Nephron (organoid): ENCODE results near the gene JMJD1C.
"Not testable (repeated sequence)": the region's sequence is repeated elsewhere in the genome, so short reads cannot be mapped to it uniquely, and the experiment has no call there.

Source experiments
- H3K27ac Mint-ChIP-seq, 3 experiments: 2 replicates each; pipeline ENCODE4 v1.8.0; 2020; ENCODE audit warnings: mixed read lengths in 3 of 3, mild to moderate bottlenecking in 2 of 3, moderate library complexity in 1 of 3
- H3K27me3 Mint-ChIP-seq: 2 replicates; pipeline ENCODE4 v1.8.0; 2021; ENCODE audit warnings: low read depth, mild to moderate bottlenecking, moderate library complexity, mixed read lengths
- H3K36me3 Mint-ChIP-seq: 2 replicates; pipeline ENCODE4 v1.8.0; 2020; ENCODE audit warnings: low read depth, mixed read lengths
- H3K4me1 Mint-ChIP-seq: 2 replicates; pipeline ENCODE4 v1.8.0; 2020; ENCODE audit warnings: mixed read lengths
- H3K4me3 Mint-ChIP-seq, 3 experiments: 2 replicates each; pipeline ENCODE4 v1.8.0; 2020; ENCODE audit warnings: mild to moderate bottlenecking in 3 of 3, mixed read lengths in 3 of 3, moderate library complexity in 2 of 3
- H3K9me3 Mint-ChIP-seq: 2 replicates; pipeline ENCODE4 v1.8.0; 2020; ENCODE audit warnings: mixed read lengths
- TF ChIP-seq, protein P1 (sequence below), 3 experiments: fragments of 200-600 bp; sonication (generic); IDR thresholded peaks; one replicate each; pipeline ENCODE4 v1.5.0; 2021; ENCODE audit warnings: antibody characterized with exemption in 3 of 3; ENCODE audit not compliant: unreplicated experiment in 3 of 3

JMJD1C gene

DNA sequence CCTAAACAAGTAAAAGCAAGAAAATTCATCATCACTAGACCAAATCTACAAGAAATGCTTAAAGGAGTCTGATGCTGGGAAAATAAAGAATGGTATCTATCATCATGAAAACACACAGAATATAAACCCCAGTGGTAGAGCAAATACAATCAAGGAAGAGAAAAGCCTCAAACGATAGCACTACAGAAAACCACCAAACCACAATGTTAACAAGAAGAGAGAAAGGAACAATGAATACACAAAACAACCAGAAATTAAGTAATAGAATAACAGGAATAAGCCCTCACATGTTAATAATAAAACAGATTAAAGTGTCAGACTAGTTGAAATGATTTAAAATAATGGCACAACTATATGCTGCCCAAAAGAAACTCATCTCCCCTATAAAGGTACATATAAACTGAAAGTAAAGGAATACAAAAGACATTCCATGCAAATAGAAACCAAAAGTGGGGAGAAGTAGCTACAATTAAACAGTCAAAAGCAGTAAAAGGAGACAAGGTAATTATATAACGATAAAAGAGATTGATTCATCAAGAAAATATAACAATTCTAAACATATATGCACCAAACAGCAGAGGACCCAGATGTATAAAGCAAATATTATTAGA, 77.3 kb downstream of the JMJD1C start:
- Mint-ChIP-seq H3K36me3 (peaks cover 65% of the 10 kb centered on the region), H3K27me3 (no peaks in the 10 kb centered on the region), H3K27ac (no peak overlapping the region), H3K4me3 (no peak overlapping the region), H3K9me3 (peaks cover 60% of the 10 kb centered on the region), H3K4me1 (no peaks in the 10 kb centered on the region)
- TF ChIP-seq, protein P1, sequence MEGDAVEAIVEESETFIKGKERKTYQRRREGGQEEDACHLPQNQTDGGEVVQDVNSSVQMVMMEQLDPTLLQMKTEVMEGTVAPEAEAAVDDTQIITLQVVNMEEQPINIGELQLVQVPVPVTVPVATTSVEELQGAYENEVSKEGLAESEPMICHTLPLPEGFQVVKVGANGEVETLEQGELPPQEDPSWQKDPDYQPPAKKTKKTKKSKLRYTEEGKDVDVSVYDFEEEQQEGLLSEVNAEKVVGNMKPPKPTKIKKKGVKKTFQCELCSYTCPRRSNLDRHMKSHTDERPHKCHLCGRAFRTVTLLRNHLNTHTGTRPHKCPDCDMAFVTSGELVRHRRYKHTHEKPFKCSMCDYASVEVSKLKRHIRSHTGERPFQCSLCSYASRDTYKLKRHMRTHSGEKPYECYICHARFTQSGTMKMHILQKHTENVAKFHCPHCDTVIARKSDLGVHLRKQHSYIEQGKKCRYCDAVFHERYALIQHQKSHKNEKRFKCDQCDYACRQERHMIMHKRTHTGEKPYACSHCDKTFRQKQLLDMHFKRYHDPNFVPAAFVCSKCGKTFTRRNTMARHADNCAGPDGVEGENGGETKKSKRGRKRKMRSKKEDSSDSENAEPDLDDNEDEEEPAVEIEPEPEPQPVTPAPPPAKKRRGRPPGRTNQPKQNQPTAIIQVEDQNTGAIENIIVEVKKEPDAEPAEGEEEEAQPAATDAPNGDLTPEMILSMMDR (IDR thresholded peaks at IDR 0.05; ENCODE audit: unreplicated experiment in 3 of 3) = no peak

DNA sequence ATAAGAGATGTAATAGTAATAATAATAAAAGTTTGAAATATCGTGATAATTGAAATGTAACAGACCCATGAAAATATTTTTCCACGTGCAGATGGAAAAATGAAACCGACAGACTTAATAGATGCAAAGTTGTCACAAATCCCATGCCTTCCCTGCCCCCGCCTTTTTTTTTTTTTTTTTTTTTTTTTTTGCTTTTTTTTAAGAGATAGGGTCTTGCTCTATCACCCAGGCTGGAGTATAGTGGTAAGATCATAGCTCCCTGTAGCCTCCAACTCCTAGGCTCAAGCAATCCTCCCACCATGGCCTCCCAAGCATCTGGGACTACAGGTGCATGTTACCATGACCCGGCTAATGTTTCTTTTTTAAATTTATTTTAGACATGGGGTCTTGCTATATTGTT, 80.5 kb downstream of the JMJD1C start:
- H3K4me3 Mint-ChIP-seq = no peak overlapping the region
- TF ChIP-seq, protein P1 (IDR thresholded peaks at IDR 0.05; ENCODE audit: unreplicated experiment in 3 of 3) = no peak
- peaks cover 45% of the 10 kb centered on the region for H3K36me3 Mint-ChIP-seq
- no peaks in the 10 kb centered on the region for H3K27me3 Mint-ChIP-seq
- H3K9me3 Mint-ChIP-seq = peaks cover 30% of the 10 kb centered on the region
- H3K27ac Mint-ChIP-seq = no peak overlapping the region
- H3K4me1 Mint-ChIP-seq = peaks cover 6% of the 10 kb centered on the region

DNA sequence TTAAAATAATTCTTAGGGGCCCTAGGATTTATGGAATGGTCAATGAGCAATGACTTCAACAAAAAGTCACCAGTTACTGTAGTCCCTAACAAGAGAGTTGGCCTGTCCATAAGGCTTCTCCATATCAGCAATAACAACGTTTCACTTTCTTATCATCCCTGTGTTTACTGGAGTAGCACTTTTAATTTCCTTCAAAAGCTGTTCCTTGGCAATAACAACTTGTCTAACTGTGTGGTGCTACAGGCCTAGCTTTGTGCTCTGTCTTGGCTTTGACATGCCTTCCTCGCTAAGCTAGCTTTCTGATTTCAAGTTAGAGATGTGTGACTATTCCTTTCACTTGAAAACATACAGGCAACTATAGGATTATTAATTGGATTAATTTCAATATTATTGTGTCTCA, 81.1 kb downstream of the JMJD1C start:
- Mint-ChIP-seq H3K4me3 (no peak overlapping the region), H3K4me1 (peaks cover 6% of the 10 kb centered on the region), H3K27ac (no peak overlapping the region), H3K9me3 (peaks cover 24% of the 10 kb centered on the region), H3K27me3 (no peaks in the 10 kb centered on the region), H3K36me3 (peaks cover 41% of the 10 kb centered on the region)
- TF ChIP-seq, protein P1 (IDR thresholded peaks at IDR 0.05; ENCODE audit: unreplicated experiment in 3 of 3) = no peak

DNA sequence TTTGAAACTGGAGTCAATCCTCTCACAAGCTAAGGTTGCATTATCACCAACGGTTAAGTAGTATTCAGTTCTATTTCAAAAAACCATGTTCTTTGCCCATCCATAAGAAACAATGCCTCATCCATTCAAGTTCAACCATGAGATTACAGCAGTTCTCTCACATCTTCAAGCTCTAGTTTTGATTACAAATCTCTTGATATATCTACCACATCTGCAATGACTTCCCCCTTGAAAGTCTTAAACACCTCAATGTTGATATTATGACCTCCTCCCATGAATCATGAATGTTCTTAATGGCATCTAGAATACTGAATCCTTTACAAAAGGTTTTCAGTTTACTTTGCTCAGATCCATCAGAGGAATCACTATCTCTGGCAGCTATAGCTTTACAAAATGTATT, 81.8 kb downstream of the JMJD1C start:
- no peak overlapping the region for H3K27ac Mint-ChIP-seq
- H3K27me3 Mint-ChIP-seq = no peaks in the 10 kb centered on the region
- H3K4me1 Mint-ChIP-seq = peaks cover 6% of the 10 kb centered on the region
- TF ChIP-seq, protein P1 (IDR thresholded peaks at IDR 0.05; ENCODE audit: unreplicated experiment in 3 of 3) = no peak
- peaks cover 19% of the 10 kb centered on the region for H3K9me3 Mint-ChIP-seq
- peaks cover 36% of the 10 kb centered on the region for H3K36me3 Mint-ChIP-seq
- H3K4me3 Mint-ChIP-seq = no peak overlapping the region

DNA sequence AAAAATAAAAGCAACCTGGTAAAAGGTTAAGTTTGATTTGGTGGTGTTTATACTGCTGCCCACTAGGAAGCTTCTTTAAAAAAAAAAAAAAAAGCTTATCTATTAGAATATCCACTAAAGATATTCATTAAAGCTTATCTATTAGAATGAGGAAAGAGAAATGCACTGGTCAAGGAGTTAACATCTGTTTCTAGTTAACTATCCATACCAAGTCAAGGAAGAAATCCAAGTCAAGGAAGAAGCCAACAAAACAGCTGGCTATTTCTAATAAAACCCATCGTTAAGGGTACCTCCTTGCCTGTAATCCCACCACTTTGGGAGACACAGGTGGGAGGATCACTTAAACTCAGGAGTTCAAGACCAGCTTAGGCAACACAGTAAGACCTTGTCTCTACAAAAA, 82.6 kb downstream of the JMJD1C start:
- Mint-ChIP-seq H3K4me3 (no peak overlapping the region), H3K9me3 (peaks cover 13% of the 10 kb centered on the region), H3K4me1 (peaks cover 6% of the 10 kb centered on the region), H3K36me3 (peaks cover 31% of the 10 kb centered on the region), H3K27me3 (no peaks in the 10 kb centered on the region), H3K27ac (peak overlapping the region in 1 of 3 experiments; percentile 14)
- TF ChIP-seq, protein P1 (IDR thresholded peaks at IDR 0.05; ENCODE audit: unreplicated experiment in 3 of 3) = no peak

DNA sequence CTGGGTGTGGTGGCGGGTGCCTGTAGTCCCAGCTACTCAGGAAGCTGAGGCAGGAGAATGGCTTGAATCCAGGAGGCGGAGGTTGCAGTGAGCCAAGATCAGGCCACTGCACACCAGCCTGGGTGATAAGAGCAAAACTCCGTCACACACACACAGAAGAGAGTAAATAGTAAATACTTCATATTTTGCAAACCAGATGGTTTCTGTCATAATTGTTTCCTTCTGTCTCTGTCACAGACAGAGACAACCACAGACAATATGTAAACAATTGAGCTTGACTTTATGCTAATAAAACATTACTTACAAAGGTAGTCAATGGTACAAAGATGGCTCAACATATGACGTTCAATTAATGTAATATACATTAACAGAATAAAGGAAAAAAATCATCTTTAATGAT, 83.7 kb downstream of the JMJD1C start:
- no peak overlapping the region for H3K4me3 Mint-ChIP-seq
- H3K4me1 Mint-ChIP-seq = peaks cover 6% of the 10 kb centered on the region
- no peaks in the 10 kb centered on the region for H3K27me3 Mint-ChIP-seq
- peaks cover 7% of the 10 kb centered on the region for H3K9me3 Mint-ChIP-seq
- no peak overlapping the region for H3K27ac Mint-ChIP-seq
- H3K36me3 Mint-ChIP-seq = peaks cover 24% of the 10 kb centered on the region
- TF ChIP-seq, protein P1 (IDR thresholded peaks at IDR 0.05; ENCODE audit: unreplicated experiment in 3 of 3) = no peak

DNA sequence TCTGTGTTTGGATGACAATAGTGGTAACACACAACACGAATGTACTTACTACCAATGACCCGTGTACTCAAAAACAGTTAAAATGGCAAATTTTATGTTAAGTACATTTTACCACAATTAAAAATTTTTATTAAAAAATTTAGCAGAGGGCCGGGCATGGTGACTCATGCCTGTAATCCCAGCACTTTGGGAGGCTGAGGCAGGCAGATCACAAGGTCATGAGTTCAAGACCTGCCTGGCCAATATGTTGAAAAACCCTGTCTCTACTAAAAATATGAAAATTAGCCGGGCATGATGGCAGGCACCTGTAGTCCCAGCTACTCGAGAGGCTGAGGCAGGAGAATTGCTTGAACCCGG, 88.5 kb downstream of the JMJD1C start:
- not testable (repeated sequence) for H3K4me3 Mint-ChIP-seq, H3K27me3 Mint-ChIP-seq, H3K9me3 Mint-ChIP-seq, H3K4me1 Mint-ChIP-seq, H3K27ac Mint-ChIP-seq
- peaks cover 33% of the 10 kb centered on the region for H3K36me3 Mint-ChIP-seq
